ENCODE results near the gene OSCP1.

OSCP1 gene

DNA sequence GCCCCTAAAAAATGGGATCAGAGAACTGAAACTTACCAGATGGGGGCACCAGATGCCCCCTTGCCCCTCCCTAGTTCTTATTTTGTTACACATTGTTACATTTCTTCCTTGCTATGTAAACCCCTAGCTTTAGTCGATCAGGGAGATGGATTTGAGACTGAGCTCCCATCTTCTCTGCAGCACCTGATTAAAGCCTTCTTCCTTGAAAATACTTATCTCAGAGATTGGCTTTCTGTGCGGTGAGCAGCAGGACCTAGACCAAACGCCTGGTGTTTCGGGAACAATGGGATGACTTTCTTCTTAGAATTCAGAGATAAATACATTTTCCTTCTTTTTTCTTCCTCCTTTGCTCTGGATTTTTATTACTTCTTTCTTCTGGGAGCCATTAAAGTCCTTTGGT lies 35.9 kb downstream of the OSCP1 start:
- Mint-ChIP-seq H3K9me3 (no peaks in the 10 kb centered on the region), H3K27ac (no peak overlapping the region), H3K4me1 (ENCODE audit: low read depth) (peaks cover 14% of the 10 kb centered on the region), H3K4me3 (no peak overlapping the region), H3K27me3 (no peaks in the 10 kb centered on the region), H3K36me3 (ENCODE audit: low read depth) (no peaks in the 10 kb centered on the region)

DNA sequence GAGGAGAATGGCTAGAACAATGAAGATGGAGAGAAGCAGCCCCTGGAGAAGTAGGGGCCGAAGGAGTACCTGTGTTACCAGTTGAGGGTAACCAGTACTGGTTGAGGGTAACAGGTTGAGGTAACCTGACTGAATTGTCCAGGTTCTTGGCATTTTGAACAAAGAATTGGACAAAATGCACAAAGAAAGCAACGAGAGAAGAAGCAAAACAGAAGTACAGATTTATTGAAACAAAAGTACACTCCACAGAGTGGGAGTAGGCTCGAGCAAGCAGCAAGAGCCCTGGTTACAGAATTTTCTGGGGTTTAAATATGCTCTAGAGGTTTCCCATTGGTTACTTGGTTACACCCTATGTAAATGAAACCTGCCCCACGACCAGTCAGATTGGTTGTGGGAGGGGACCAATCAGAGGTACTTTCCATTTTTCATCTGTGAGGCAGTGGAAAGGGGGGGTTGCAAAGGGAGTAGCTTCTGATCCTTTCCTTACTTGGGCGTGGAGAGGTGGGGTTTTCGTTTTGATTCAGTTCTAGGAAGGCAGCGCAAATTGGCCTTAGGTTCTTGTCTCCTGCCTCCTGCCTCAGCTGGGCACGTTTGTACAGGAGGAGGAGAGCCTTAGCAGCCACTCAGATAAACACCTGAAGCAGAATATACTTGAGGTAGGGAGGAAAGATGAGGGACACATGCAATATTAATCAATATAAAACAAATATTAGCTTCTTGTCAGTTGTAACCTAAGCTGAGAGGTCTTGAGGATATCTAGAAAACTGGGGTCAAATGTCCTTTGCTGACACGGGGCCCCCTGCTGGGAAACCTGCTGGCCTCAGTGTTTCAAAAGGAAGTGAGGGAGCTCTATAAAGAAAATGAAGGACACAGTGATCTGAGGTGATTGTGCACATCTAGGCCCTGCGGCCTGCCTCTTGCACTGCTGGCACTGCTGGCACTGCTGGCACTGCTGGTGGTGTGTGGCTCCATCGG lies 38.3 kb downstream of the OSCP1 start:
- Mint-ChIP-seq H3K27me3 (no peaks in the 10 kb centered on the region), H3K4me1 (ENCODE audit: low read depth) (peaks cover 14% of the 10 kb centered on the region), H3K27ac (peak overlapping the region; percentile 87), H3K4me3 (no peak overlapping the region), H3K36me3 (ENCODE audit: low read depth) (no peaks in the 10 kb centered on the region), H3K9me3 (no peaks in the 10 kb centered on the region)

DNA sequence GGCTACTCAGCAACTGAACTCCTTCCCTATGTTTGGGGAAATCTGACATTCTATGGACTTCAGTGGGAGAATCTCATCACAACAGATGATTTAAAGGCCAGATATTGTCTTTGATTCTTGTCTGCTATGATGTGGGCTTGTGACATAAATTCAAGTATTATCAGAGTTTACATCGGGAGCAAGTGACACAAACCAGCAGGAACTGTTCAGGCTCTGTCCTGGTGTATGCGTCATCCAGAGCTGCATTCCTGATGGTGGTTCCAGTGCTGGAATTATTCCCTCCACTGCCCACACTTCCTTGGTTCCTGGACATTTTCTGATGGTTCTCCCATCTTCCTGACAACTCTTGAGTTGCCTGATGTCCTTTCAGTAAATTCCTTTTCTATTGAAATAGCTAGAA lies 41.8 kb downstream of the OSCP1 start:
- H3K4me3 Mint-ChIP-seq, result no peak overlapping the region
- no peaks in the 10 kb centered on the region for H3K9me3 Mint-ChIP-seq
- peaks cover 14% of the 10 kb centered on the region for H3K4me1 Mint-ChIP-seq (ENCODE audit: low read depth)
- H3K36me3 Mint-ChIP-seq (ENCODE audit: low read depth), result no peaks in the 10 kb centered on the region
- H3K27ac Mint-ChIP-seq, result no peak overlapping the region
- H3K27me3 Mint-ChIP-seq, result no peaks in the 10 kb centered on the region

DNA sequence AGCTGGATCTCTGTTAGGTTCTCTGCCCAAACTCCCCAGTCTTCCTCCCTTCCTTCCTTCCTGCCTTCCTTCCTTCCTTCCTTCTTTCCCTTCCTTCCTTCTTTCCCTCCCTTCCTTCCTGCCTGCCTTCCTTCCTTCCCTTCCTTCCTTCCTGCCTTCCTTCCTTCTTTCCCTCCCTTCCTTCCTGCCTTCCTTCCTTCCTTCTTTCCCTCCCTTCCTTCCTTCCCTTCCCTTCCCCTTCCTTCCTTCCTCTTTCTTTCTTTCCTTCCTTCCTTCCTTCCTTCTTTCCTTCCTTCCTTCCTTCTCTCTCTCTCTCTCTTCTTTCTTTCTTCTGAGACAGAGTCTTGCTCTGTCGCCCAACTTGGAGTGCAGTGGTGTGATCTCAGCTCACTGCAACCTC lies 43.8 kb downstream of the OSCP1 start:
- Mint-ChIP-seq H3K4me1 (ENCODE audit: low read depth) (peaks cover 11% of the 10 kb centered on the region), H3K4me3 (no peak overlapping the region), H3K9me3 (no peaks in the 10 kb centered on the region), H3K27ac (no peak overlapping the region), H3K27me3 (no peaks in the 10 kb centered on the region), H3K36me3 (ENCODE audit: low read depth) (no peaks in the 10 kb centered on the region)

DNA sequence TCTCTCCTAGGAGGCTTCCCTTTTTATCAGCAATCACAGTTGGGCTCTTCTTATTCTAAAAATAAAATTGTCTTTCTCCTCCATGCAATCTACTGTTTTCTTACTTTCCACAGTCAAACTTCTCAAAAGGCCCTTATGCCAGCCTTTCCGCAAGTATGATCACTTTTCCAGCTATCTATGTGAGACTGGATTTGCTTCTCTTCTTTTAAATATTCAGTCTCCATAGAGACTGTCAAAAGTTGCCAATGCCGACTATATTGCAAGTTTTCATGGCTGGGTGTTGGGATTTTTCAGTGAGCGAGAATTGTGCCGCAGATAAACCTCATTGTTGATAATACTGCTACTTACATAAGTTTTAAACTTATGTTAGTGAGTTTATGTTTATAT lies 47.8 kb downstream of the OSCP1 start:
- Mint-ChIP-seq H3K4me1 (ENCODE audit: low read depth) (peaks cover 28% of the 10 kb centered on the region), H3K4me3 (peak overlapping the region; percentile 58), H3K9me3 (no peaks in the 10 kb centered on the region), H3K36me3 (ENCODE audit: low read depth) (peaks cover 6% of the 10 kb centered on the region), H3K27ac (peak overlapping the region; percentile 28), H3K27me3 (no peaks in the 10 kb centered on the region)

DNA sequence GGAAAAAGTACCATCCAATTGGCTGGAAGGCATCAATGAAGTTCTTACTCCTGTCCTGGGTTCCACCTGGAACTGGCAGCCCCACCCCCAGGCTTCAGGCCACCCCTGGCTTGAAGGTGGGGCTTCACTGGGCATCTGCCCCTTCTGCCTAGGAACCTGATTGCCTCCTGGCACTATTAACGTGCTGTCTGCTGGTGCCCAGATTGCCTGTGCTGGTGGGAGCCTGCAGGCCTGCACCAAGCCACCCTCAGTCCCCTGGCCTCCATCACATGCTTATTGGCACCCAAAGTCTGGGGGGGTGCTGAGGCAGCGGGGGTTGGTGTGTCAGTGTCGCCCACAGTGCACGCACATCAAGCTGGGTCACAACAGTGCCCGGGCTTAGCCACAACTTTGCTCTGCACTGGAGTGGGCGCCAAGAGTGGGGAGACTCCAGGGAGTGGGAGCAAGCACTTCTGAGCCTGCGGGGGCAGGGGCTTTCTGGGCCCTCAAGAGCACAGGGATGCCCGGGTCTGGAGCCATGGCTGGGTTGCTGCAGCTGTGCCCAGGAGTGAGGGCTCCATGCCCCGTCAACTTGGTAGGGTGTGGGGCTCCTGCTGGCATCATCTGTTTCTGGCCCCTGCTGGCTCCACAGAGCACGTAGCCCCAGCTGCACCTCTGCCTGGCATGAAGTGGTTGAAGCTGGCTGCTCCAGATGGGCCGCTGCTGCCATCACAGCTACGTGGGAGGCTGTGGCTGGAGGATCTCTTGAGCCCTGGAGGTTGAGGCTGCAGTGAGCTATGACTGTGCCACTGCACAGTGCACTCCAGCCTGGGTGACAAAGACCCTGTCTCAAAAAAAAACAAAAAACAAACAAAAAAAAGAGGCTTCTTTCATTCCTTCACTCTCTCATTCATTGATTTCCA lies 48.4 kb downstream of the OSCP1 start:
- peaks cover 6% of the 10 kb centered on the region for H3K36me3 Mint-ChIP-seq (ENCODE audit: low read depth)
- peak overlapping the region; percentile 88 for H3K27ac Mint-ChIP-seq
- peak overlapping the region; percentile 79 for H3K4me3 Mint-ChIP-seq
- peaks cover 32% of the 10 kb centered on the region for H3K4me1 Mint-ChIP-seq (ENCODE audit: low read depth)
- H3K27me3 Mint-ChIP-seq, result no peaks in the 10 kb centered on the region
- no peaks in the 10 kb centered on the region for H3K9me3 Mint-ChIP-seq

DNA sequence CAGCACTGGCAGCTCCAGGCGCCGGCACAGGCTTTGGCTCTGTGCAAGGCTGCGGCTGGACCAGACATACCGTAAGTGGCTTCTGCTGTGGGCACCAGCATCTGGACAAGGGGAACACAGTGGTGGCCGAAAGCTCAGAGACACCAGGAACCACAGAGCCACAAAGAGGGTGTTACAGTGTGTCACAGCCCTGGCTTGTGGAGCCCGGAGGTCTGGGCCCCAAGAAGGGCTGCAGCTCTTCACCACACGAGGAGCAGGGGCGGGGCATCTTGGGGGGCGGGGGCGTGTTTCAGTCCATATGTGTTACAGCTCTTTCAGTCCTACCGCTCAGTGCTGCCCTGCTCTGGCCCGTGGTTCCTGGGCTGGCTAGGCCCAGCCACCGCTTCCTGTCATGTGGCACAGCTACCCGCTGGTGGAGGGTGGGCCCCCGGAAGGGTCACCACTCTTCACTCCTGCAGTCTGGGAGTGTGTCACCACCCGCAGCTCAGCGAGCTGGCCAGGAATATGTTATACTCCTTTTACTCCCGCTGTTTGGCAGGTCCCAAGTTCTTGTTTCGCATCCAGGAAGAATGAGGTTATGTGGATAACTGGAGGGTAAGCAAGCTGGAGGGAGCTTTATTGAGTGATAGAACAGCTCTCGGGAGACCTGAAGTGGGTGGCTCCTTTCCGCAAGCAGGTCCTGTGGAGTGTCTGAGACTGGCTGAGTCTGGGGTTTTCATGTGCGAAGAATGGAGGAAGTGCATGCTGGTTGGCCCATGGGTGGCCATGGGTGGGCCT lies 49.2 kb downstream of the OSCP1 start:
- Mint-ChIP-seq H3K4me3 (peak overlapping the region; percentile 79), H3K9me3 (no peaks in the 10 kb centered on the region), H3K4me1 (ENCODE audit: low read depth) (peaks cover 39% of the 10 kb centered on the region), H3K36me3 (ENCODE audit: low read depth) (peaks cover 9% of the 10 kb centered on the region), H3K27me3 (no peaks in the 10 kb centered on the region), H3K27ac (peak overlapping the region; percentile 88)

DNA sequence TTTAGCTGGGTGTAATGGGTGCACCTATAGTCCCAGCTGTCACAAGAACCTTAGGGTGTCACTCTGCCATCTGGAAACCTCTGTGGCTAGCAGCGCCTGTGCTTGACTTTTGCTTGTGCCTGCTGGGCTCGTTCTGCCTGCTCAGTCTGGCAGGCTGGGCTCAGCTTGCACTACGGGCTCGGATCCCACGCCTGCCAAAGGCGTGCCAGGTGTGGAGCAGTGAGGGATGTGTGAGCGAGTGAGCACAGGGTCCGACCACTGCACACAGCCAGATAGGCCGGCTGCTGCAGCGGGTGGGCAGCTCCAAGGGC lies 49.8 kb downstream of the OSCP1 start:
- Mint-ChIP-seq H3K9me3 (no peaks in the 10 kb centered on the region), H3K36me3 (ENCODE audit: low read depth) (peaks cover 9% of the 10 kb centered on the region), H3K4me1 (ENCODE audit: low read depth) (peaks cover 45% of the 10 kb centered on the region), H3K4me3 (no peak overlapping the region), H3K27me3 (no peaks in the 10 kb centered on the region), H3K27ac (no peak overlapping the region)

DNA sequence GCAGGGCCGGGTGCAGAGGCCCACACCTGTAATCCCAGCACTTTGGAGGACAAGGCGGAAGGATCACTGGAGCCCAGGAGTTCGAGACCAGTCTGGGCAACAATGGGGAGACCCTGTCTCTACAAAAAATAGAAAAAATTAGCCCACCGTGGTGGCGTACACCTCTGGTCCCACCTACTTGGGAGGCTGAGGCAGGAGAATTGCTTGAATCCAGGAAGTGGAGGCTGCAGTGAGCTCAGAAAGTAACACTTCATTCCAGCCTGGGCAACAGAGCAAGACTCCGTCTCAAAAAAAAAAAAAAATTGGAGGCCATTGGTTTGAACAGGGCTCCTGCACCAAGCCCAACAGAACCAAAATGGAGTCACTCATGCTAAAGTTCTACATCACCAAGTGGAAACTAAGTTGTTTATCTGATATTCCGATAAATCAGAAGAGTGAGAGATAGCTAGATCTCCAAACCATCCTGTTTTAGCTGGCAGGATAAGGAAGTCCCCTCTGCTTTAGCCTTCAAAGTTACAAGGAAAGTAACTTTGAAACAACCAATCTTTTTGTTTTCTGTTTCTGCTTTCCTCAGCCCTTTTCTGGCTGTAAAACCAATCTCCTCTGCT lies 51.8 kb downstream of the OSCP1 start:
- no peaks in the 10 kb centered on the region for H3K9me3 Mint-ChIP-seq
- H3K27ac Mint-ChIP-seq, result peak overlapping the region; percentile 100
- H3K27me3 Mint-ChIP-seq, result no peaks in the 10 kb centered on the region
- peaks cover 12% of the 10 kb centered on the region for H3K36me3 Mint-ChIP-seq (ENCODE audit: low read depth)
- H3K4me1 Mint-ChIP-seq (ENCODE audit: low read depth), result peaks cover 57% of the 10 kb centered on the region
- peak overlapping the region; percentile 92 for H3K4me3 Mint-ChIP-seq

DNA sequence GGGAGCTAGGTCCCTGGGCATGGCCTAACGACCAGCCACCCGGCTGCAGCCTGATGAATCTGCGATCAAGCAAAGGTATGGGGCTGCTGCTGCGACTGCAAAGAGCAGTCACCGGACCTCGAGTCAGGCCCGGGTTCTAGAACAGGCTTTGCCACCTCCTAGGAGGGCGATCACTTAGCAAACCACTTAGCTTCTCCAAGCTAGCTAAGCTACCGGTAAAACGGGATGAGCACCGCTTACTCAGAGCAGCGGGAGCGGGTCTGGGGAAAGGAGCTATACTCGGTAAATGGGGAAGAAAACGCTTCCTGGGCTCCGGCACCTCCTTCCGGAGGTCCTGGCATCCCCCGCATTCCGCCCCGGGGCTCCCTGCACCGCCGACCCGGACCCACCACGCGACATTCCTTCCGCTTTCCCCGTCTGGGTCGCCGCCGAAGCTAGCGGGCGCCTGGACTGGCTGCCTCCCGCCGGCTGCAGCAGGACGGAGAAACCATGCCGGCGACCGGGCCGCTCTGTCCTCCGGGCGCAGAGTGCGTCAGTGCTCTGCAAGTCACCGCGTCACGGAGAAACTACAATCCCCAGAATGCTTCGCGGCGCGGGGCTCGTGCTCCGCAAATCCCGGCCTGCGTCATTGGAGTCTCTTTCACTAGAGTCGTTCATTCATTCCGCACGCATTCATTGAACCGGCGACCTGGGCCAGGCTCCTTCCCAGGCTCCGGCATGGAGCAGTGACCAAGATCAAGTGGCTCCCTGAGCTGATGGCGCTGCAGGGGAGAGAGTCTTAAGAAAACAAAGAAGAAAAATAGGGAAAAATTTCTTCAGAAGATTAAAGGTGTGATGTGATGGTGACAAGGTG lies 52.6 kb downstream of the OSCP1 start, which contains the start of gene LSM10:
TSS of gene LSM10 (minus strand) at position 531 of the 853 bp plus-strand sequence. CDS start 3,779 bp downstream, outside the sequence.
- Mint-ChIP-seq H3K27ac (peak within 1 kb of the TSS; percentile 100), H3K4me1 (ENCODE audit: low read depth) (peaks cover 63% of the 10 kb centered on the region), H3K36me3 (ENCODE audit: low read depth) (peaks cover 19% of the 10 kb centered on the region), H3K27me3 (no peaks in the 10 kb centered on the region), H3K4me3 (peak within 1 kb of the TSS; percentile 92), H3K9me3 (no peaks in the 10 kb centered on the region)

DNA sequence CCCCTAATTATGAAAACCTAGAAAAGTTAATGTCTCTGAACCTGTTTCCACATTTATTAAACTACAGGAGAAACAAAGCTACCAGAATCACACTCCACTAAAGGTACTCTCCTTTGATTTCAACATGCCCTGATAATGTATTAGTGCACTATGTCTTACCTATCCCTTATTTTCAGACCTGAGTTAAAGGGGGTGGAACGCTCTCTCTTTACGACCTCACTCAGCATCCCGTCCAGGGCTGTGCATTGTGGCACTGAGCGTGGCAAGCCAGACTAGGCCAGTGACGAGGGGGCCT lies 53.2 kb downstream of the OSCP1 start:
- Mint-ChIP-seq H3K27me3 (no peaks in the 10 kb centered on the region), H3K4me1 (ENCODE audit: low read depth) (peaks cover 58% of the 10 kb centered on the region), H3K9me3 (no peaks in the 10 kb centered on the region), H3K27ac (peak overlapping the region; percentile 100), H3K4me3 (peak overlapping the region; percentile 92), H3K36me3 (ENCODE audit: low read depth) (peaks cover 24% of the 10 kb centered on the region)

DNA sequence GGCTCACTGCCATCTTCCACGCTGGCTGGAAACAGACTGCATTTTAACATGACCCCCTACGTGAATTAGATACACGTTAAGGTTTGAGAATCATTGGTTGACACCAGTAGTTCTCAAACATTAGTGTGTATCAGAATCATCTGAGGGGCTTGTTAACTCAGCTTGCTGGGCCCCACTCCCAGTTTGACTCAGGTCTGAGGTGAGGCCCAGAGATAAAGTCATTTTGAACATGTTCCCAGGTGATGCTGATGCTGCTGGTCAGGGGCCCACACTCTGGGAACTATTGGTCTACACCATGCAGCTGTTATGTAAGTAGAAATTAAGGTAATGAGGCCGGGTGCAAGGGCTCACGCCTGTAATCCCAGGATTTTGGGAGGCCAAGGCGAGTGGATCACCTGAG lies 53.9 kb downstream of the OSCP1 start:
- H3K36me3 Mint-ChIP-seq (ENCODE audit: low read depth), result peaks cover 30% of the 10 kb centered on the region
- H3K27ac Mint-ChIP-seq, result peak overlapping the region; percentile 75
- H3K9me3 Mint-ChIP-seq, result no peaks in the 10 kb centered on the region
- H3K4me1 Mint-ChIP-seq (ENCODE audit: low read depth), result peaks cover 55% of the 10 kb centered on the region
- no peaks in the 10 kb centered on the region for H3K27me3 Mint-ChIP-seq
- H3K4me3 Mint-ChIP-seq, result peak overlapping the region; percentile 92

DNA sequence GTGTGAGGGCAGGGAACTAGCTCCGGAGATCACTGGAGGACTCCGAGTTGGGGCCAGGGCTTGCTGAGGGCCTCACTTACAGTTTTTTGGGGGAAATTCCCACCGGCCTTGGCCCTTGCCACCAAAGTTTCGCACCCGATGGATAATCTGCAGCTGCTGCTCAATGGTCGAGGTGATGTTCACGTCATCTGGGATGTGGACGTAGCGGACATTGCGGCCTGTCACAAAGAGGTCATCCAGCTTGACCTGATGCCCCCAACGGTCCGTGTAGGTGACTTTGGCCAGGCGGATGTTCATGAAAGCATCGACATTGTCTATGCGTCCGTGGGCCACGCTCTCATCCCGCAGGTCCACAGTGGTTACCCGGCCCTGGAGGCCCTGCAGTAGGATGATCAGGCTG lies 56.6 kb downstream of the OSCP1 start:
- Mint-ChIP-seq H3K9me3 (no peaks in the 10 kb centered on the region), H3K4me1 (ENCODE audit: low read depth) (peaks cover 66% of the 10 kb centered on the region), H3K4me3 (no peak overlapping the region), H3K27ac (no peak overlapping the region), H3K27me3 (no peaks in the 10 kb centered on the region), H3K36me3 (ENCODE audit: low read depth) (peaks cover 53% of the 10 kb centered on the region)

DNA sequence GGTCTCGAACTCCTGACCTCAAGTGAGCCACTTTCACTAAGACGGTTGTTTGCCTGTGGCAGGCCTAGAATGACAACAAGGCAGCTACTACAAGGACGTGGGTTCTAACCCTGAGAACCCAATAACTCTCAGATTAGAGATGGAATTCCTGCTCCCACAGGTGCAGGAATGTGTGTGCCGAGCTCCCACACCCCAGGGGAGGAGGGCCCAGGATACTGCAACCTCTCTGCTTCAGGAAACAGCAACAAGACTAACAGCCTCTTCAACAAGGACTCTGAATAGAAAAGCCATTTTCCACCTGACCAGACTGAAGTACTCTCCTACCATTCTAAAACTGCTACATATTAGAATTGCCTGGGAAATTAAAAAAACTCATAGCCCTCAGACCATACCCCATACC lies 57.4 kb downstream of the OSCP1 start:
- Mint-ChIP-seq H3K4me1 (ENCODE audit: low read depth) (peaks cover 62% of the 10 kb centered on the region), H3K27ac (peak overlapping the region; percentile 52), H3K27me3 (no peaks in the 10 kb centered on the region), H3K9me3 (no peaks in the 10 kb centered on the region), H3K4me3 (no peak overlapping the region), H3K36me3 (ENCODE audit: low read depth) (peaks cover 51% of the 10 kb centered on the region)
